GM21723 (cell line): ENCODE results near the gene TRAPPC10.

ENCODE experiments used
- ATAC-seq: cut with Tn5 transposase; IDR thresholded peaks from one replicate; pipeline ENCODE4 v1.9.1; 2021; ENCODE audit warnings: mild to moderate bottlenecking, moderate library complexity; ENCODE audit not compliant: unreplicated experiment

The TRAPPC10 gene

GRCh38 chr21:44024887-44025353 lies 12.8 kb downstream of the TRAPPC10 start:
- no peak for ATAC-seq

DNA sequence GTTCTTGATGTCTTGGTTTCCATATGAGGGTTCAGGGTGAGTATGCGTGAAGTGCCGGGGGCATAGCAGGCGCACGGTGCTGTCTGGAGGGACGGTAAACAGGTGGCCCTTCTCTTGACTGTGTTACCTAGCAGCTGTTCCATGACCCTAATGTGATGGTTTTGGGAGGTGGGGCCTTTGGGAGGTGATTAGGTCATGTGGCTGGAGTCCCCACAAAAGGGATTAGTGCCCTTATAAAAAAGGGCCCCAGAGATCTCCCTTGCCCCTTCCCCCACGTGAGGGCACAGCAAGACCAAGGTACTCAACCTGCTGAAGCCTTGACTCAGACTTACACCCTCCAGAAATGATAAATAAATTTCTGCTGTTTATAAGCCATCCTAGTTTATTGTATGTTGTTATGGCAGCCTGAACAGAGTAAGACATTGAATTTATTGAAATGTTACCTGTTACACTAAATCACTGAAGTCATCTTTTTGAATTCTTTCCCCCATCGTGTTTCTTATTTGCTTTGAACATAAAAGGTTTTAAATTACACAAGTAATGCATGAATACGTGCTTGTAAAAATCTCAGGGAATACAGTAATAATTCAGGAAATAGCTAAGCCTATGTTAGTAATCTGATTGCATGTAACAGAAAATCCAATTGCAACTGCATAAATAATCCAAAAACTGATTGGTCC lies 15.6 kb downstream of the TRAPPC10 start:
- no peak for ATAC-seq

DNA sequence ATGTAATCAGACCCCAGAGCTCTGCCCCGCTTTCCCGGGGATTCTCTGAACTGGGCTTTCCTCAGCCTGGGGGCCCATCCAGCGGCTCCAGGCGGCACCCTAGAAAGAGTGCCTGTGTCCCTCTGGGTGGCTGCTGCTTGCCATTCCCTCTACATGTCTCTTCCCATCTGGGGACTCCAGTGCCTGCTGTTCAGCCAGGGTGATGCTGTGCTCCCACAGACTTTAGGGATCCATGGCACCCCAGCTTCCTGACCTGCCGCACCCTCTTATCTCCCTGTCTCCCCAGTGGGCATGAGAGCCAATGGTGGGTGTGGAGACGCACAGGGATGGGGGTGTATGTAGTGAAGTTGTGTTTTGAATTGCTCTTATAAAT lies 16.2 kb downstream of the TRAPPC10 start:
- no peak for ATAC-seq

DNA sequence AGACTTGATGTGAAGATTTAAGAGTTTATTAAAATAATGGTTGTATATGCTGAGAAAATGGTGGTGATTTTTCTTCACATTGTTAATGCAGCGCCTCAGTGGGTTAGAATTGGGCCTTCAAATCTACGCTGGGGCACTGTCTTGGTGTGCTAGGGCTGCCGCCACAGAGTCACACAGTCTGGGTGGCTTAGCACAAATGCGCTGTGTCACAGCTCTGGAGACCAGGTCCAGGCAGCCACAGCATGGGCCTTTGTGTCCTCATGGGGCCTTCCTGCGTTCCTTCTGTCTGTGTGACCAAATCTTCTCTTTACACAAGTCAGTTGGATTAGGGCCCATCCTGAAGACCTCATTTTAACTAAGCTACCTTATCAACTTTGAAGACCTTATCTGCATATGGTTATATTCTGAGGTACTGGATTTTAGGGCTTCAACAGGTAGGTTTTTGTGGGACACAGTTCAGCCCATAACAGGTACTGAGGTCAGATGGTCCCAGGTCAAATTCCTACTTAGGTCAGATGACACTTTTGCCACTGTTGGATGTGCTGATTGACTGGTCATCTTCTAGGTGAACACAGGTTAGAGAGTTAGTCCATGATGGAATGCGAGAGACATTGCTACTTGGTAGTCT lies 17.5 kb downstream of the TRAPPC10 start:
- ATAC-seq, result no peak

DNA sequence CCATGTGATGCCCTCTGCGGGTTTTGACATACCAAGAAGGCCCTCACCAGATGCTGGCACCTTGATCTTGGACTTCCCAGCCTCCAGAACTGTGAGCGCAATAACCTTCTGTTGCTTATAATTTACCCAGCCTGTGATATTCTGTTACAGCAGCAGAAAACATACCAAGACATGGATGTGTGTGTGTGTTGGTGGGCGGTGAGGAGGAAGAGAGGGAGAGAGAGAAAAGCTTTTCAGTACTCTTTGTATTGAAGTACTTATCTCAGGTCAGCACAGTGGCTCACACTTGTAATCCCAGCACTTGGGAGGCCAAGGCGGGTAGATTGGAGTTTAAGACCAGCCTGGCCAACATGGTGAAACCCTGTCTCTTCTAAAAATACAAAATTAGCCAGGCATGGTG lies 23.1 kb downstream of the TRAPPC10 start:
- ATAC-seq, result no peak

DNA sequence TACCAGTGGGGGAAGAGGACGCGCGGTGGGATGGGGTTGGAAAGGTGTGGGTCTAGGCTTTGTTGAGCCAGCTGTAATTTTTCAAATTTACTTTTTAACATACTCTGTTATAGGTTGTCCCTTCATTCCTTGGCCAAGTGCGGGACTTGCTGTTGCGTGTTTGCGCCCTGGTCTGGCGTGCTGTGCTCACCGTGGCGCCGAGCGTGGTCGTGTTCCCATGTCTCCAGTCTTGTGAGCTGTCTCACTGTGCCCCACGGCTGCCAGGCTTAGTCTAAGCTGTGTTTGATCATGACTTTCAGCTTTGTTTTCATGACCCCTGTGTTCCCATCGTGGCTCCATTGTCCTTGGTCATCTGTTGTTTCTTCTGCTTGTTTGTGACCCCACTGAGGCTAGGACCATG lies 26.0 kb downstream of the TRAPPC10 start:
- no peak for ATAC-seq

- no peak for ATAC-seq
Observed at GRCh38 chr21:44039828-44040227, 27.7 kb downstream of the TRAPPC10 start.

GRCh38 chr21:44043613-44044012 lies 31.5 kb downstream of the TRAPPC10 start:
- ATAC-seq, result no peak

- ATAC-seq, result no peak
Observed at GRCh38 chr21:44046734-44047133, 34.6 kb downstream of the TRAPPC10 start.

DNA sequence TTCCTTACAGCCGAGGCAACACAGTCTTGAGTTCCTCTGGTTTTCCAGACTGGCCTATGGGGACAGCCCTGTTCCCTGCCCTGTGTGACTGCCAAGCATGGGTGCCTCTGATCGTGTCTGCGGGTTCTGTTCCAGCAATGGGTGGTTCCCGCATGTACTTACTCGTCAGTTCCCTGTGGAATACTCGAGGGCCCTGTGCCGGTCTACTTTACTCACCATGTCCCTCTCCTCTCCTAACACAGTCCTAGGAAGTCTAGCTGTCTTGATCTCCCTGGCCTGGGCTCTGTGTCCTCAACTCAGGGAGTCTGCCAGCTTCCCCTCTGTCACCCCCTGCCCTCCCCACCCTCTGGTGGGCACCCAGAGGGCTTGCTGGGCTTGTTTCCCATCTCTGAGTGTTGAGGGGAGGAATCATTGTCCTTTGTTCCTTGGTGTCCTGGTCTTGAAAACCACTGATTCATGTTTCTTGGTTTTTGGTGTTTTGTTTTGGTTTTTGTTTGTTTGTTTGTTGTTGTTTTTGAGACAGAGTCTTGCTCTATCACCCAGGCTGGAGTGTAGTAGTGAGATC lies 36.0 kb downstream of the TRAPPC10 start:
- ATAC-seq, result no peak

GRCh38 chr21:44049182-44049581 lies 37.1 kb downstream of the TRAPPC10 start:
- no peak for ATAC-seq

DNA sequence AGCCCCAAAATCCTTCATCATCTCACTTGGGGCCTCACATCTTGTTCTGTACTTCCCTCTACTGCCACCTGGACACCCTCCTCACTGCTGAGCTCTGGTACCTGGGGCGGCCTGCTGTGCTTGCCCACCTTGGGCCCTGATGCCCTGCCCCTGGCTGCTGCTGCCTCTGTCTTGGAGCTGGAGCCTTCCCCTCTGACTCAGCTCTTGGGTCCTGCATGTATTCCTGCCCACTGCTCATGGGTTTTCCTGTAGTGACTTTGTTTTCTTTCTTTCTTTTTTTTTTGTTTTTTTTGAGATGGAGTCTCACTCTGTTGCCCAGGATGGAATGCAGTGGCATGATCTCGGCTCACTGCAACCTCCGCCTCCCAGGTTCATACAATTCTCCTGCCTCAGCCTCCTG lies 37.5 kb downstream of the TRAPPC10 start:
- ATAC-seq, result no peak

DNA sequence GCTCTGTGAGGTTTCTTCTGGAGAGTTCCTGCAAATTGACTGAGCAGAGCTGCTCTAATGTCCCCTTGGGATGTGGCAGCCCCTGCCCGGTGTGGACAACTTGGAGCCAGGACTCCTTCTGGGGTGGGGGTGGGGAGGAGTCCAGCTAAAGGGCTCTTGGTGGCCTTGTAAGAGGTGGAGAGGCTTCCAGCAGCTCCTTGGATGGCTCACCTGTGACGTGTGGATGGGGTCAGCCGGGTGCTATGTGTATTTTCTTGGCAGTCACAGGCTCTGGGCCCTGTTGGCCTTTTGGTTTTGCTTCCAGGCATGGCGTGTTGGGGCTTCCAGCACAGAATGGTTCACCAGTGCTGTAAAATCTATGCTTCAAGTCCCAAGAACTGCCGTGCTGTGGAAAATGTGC lies 38.2 kb downstream of the TRAPPC10 start:
- ATAC-seq, result no peak

- no peak for ATAC-seq
Observed at GRCh38 chr21:44051462-44051941, 39.4 kb downstream of the TRAPPC10 start.

DNA sequence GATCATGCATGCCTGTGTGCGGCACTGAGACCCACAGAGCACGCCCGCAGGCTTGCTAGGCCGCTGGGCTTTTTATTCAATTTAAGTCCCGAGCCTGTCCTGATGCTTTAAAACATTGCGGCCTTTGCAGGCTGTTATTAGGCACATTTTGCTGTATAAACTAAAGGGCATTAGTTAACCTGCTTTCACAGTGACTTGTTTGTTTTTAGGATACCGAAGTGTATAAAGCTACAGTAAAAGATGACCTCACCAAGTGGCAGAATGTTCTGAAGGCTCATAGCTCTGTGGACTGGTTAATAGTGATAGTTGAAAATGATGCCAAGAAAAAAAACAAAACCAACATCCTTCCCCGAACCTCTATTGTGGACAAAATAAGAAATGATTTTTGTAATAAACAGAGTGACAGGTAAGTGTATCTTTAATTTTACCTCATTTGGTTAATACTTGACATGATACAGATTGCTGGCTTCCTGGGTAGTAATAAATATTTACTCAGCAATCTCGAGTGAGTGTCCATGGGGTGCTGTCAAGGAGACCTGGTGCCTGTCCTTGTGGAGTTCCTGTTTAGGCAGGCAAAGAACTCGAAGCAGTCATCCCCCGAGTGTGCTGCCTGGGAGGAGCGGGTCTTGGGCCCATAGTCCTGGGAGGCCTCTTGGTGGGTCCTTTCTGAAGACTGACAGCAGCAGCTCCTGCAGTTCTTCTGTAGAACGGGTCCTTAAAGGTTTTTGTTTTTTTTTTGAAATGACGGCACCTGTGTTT lies 40.1 kb downstream of the TRAPPC10 start:
- ATAC-seq, result no peak

- ATAC-seq, result no peak
Observed at GRCh38 chr21:44052830-44053226, 40.7 kb downstream of the TRAPPC10 start.

DNA sequence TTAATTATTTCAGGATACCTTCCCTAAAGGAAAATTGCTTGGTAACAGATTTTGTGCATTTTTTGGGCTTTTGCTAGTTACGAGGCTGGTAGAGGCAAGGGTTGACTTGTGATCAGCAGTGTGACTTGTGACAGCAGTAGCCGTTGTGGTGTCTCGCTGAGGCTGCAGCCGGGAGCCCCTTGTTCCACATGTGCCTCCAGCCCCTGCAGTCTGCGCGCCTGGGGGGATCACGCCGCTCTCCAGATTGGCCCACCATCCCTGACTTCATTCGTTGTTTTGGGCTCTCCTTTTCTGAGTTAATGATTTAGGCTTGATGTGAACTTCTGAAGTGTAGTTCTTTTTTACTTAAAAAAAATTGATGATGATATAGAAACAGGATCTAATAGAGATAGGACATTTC lies 41.5 kb downstream of the TRAPPC10 start:
- ATAC-seq, result no peak

- no peak for ATAC-seq
Observed at GRCh38 chr21:44054710-44055109, 42.6 kb downstream of the TRAPPC10 start.

GRCh38 chr21:44057055-44057454 lies 44.9 kb downstream of the TRAPPC10 start:
- no peak for ATAC-seq

GRCh38 chr21:44057960-44058651 lies 46.0 kb downstream of the TRAPPC10 start:
- ATAC-seq, result no peak

DNA sequence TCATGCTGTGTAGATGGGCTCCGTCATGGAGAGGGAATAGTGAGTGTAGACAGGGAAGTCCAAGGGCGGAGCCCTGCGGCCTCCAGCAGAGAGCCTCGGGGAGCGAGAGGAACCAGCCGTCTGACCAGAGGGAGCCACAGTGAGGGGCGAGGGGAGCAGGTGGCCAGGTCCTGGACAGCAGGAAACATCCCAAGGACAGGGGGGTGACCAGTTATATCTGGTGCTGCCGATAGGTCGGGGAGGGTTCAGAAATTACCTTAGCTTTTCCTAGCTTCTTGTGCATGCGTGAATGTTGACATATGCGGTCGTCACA lies 46.5 kb downstream of the TRAPPC10 start:
- no peak for ATAC-seq
